Measurements from ENCODE around the gene TSNAXIP1. TPM values are rescaled to one million over a fixed set of nuclear protein-coding genes. Genes with fewer than 3 reads are reported as not detected.

The TSNAXIP1 gene
- total RNA-seq, 1 experiment from 2014 or later: 0.49 TPM

GRCh38 chr16:67837811-67838210 is 31.1 kb downstream of the TSNAXIP1 start:
- Histone ChIP-seq H3K4me3 (no peak overlapping the region), H3K36me3 (no peaks in the 10 kb centered on the region), H3K27ac (no peak overlapping the region), H3K4me1 (no peaks in the 10 kb centered on the region), H3K9me3 (replicated peaks) (no peaks in the 10 kb centered on the region), H3K27me3 (no peaks in the 10 kb centered on the region)
- no peak for DNase-seq

- no peaks in the 10 kb centered on the region for H3K36me3 ChIP-seq
- no peaks in the 10 kb centered on the region for H3K27me3 ChIP-seq
- DNase-seq: no peak
- peaks cover 5% of the 10 kb centered on the region; the same call in 1 of the 2 replicates for H3K4me1 ChIP-seq
- H3K27ac ChIP-seq: peak overlapping the region; percentile 88
- no peaks in the 10 kb centered on the region for H3K9me3 ChIP-seq (replicated peaks)
- peak overlapping the region; percentile 88 for H3K4me3 ChIP-seq
These were observed 34.6 kb downstream of the TSNAXIP1 start for GRCh38 chr16:67841198-67841815.

DNA sequence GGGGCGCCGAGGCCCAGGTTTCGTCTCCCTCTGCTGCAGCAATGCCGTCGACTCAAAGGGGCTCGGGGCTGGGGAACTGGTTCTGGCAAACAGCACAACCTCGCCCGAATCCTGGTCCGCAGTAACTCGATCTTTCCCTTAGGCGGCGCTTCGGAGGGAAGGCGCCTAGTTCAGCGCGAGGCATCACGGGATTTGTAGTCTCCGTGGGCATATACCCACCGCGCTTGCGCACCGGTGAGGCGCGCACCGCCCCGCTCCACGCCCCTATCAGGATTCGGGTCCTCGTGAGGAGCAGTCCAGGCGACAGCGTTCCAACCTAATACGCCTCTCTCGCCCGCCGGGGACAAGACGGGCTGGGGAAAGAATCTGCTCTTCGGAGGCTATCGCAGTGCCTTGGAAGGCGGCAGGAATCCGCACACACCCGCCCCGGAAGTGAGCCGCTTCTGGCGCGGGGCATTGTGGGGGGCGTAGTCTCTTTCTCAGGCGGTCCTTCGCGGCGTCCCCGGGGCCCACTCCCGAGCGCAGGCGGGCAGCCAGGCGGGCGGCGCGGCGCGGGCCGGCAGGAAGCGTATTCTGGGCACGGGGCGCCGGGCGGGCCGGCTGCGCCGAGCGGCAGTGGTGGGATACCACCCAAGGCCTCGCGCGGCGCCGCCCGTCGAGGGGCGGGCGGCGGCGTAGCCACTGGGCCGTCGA is 35.3 kb downstream of the TSNAXIP1 start, which contains the start of gene THAP11:
Gene THAP11 (plus strand): TSS at position 505 of the 693 bp plus-strand sequence. CDS start 235 bp downstream, outside the sequence.
- peaks cover 5% of the 10 kb centered on the region; the same call in 1 of the 2 replicates for H3K4me1 ChIP-seq
- no peaks in the 10 kb centered on the region for H3K36me3 ChIP-seq
- H3K27me3 ChIP-seq: no peaks in the 10 kb centered on the region
- peak within 1 kb of the TSS; percentile 88 for H3K27ac ChIP-seq
- no peaks in the 10 kb centered on the region for H3K9me3 ChIP-seq (replicated peaks)
- peak within 1 kb of the TSS; percentile 88 for H3K4me3 ChIP-seq
- DNase-seq: peak; percentile 90 to 95

DNA sequence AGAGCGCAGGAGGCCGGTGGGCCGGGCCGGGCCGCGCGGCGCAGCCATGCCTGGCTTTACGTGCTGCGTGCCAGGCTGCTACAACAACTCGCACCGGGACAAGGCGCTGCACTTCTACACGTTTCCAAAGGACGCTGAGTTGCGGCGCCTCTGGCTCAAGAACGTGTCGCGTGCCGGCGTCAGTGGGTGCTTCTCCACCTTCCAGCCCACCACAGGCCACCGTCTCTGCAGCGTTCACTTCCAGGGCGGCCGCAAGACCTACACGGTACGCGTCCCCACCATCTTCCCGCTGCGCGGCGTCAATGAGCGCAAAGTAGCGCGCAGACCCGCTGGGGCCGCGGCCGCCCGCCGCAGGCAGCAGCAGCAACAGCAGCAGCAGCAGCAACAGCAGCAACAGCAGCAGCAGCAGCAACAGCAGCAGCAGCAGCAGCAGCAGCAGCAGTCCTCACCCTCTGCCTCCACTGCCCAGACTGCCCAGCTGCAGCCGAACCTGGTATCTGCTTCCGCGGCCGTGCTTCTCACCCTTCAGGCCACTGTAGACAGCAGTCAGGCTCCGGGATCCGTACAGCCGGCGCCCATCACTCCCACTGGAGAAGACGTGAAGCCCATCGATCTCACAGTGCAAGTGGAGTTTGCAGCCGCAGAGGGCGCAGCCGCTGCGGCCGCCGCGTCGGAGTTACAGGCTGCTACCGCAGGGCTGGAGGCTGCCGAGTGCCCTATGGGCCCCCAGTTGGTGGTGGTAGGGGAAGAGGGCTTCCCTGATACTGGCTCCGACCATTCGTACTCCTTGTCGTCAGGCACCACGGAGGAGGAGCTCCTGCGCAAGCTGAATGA is 36.0 kb downstream of the TSNAXIP1 start:
- no peaks in the 10 kb centered on the region for H3K9me3 ChIP-seq (replicated peaks)
- DNase-seq: peak; percentile 40 to 46
- peak overlapping the region; percentile 88 for H3K4me3 ChIP-seq
- peaks cover 5% of the 10 kb centered on the region; the same call in 1 of the 2 replicates for H3K4me1 ChIP-seq
- no peaks in the 10 kb centered on the region for H3K27me3 ChIP-seq
- H3K36me3 ChIP-seq: no peaks in the 10 kb centered on the region
- no peak overlapping the region; the same call in 1 of the 2 replicates for H3K27ac ChIP-seq

- Histone ChIP-seq H3K9me3 (replicated peaks) (no peaks in the 10 kb centered on the region), H3K27ac (no peak overlapping the region), H3K4me3 (peak overlapping the region; percentile 88), H3K27me3 (no peaks in the 10 kb centered on the region), H3K4me1 (peaks cover 5% of the 10 kb centered on the region; the same call in 1 of the 2 replicates), H3K36me3 (no peaks in the 10 kb centered on the region)
- no peak for DNase-seq
These were observed 36.7 kb downstream of the TSNAXIP1 start for GRCh38 chr16:67843343-67843765.

DNA sequence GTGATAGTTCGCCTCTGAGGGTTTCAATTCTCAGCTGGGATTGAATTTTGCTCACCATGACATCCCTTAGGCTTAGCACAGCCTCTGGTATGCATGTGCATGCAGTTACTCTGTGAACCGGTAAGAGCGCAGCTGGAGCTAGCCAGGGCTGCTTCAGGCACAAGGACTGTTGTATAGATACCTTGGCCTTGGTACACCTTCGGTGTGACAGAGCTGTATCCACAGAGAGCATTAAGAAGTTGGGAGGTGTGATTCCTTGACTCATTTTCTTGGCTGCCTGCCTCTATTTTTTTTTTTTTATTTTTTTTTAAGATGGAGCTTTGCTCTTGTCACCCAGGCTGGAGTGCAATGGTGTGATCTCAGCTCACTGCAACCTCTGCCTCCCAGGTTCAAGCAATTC is 37.8 kb downstream of the TSNAXIP1 start:
- Histone ChIP-seq H3K27me3 (no peaks in the 10 kb centered on the region), H3K9me3 (replicated peaks) (no peaks in the 10 kb centered on the region), H3K4me1 (peaks cover 5% of the 10 kb centered on the region; the same call in 1 of the 2 replicates), H3K27ac (no peak overlapping the region), H3K36me3 (no peaks in the 10 kb centered on the region), H3K4me3 (no peak overlapping the region)
- no peak for DNase-seq

DNA sequence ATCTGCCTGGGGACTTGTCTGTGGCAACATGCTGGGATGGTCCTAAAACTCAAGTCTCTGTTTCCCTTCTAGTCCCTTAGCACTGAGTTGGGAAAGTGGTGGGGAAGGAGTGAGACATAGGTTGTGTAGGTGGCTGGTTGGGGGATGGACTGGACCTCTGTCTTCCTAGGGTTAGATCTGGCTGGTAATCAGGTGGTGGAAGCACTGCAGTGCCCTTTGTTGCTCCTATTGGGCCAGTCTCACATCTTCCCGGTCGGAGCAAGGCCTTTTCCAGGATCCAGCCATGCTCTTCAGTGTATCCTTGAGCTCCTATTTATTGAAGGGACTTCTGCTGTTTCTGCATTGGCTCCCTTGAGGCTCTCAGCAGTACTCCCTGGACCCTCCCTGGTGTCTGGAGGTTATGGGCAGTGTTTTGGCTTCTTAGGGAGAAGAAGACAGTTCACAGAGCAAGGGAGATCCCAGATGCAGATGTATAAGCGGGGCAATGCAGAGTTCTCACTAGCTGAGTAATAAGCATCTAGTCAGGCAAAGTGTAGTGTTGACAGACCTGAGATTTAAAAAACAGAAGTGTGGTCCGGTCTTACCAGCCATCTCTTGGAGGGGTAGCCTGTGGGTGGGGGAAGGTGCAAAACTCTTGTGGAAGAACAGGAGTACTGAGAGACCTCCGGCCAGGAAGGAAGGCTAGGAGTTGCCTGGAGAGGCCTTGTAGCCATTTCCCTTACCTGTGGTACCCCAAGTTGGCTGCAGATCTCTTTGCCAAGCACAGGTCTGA is 38.8 kb downstream of the TSNAXIP1 start:
- Histone ChIP-seq H3K27ac (peak overlapping the region; percentile 75), H3K4me1 (peaks cover 5% of the 10 kb centered on the region; the same call in 1 of the 2 replicates), H3K36me3 (no peaks in the 10 kb centered on the region)

GRCh38 chr16:67846063-67846319 is 39.3 kb downstream of the TSNAXIP1 start:
- Histone ChIP-seq H3K27me3 (no peaks in the 10 kb centered on the region), H3K36me3 (no peaks in the 10 kb centered on the region), H3K27ac (peak overlapping the region; percentile 75), H3K4me3 (peak overlapping the region; percentile 100), H3K9me3 (replicated peaks) (no peaks in the 10 kb centered on the region), H3K4me1 (peaks cover 5% of the 10 kb centered on the region; the same call in 1 of the 2 replicates)
- no peak for DNase-seq

More for the DNA sequence above, 38.8 kb downstream of the TSNAXIP1 start:
- Histone ChIP-seq H3K4me3 (peak overlapping the region; percentile 100), H3K27me3 (no peaks in the 10 kb centered on the region), H3K9me3 (replicated peaks) (no peaks in the 10 kb centered on the region)
- no peak for DNase-seq

DNA sequence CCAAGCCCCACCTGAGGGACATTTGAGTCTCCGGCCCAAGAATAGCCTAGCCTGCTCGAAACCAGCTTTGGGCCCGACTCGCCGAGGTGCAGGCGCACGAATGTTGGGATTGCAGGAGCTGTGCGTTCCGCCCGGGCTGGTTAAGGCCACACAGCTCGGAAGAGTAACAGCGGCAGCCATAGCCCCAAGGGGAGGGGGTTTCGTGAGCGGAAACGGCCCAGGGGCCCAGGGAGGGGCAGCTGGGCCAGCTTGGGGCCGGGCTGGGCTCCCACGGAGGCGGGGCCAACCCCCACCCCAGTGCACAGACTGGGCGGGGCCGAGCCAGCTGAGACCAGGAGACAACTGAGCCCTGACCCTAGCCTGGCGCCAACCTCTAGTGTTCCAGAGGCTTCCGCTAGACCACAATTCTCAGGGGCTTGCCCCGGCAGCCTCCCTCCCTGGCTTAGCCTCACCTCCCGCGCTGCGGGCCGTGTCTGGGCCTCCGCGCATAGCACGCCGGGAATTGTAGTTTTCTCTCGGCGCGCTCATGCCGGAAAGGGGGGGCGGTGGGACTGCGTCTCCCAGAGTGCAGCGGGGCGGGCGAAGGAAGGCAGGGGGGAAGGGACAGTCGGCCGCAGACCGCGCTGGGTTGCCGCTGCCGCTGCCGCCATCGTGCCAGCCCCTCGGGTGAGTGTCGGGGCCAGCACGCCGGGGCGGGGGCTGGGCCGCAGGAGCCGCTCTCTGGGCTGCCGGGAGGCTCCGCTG is 39.8 kb downstream of the TSNAXIP1 start, which contains the start of gene NUTF2:
Gene NUTF2 (plus strand): TSS at position 614 of the 744 bp plus-strand sequence. CDS start 18,198 bp downstream, outside the sequence.
- Histone ChIP-seq H3K4me3 (peak within 1 kb of the TSS; percentile 100), H3K4me1 (peaks cover 5% of the 10 kb centered on the region; the same call in 1 of the 2 replicates), H3K27ac (peak within 1 kb of the TSS; percentile 75), H3K9me3 (replicated peaks) (no peaks in the 10 kb centered on the region), H3K27me3 (no peaks in the 10 kb centered on the region), H3K36me3 (no peaks in the 10 kb centered on the region)
- peak; percentile 96 to 97 for DNase-seq

DNA sequence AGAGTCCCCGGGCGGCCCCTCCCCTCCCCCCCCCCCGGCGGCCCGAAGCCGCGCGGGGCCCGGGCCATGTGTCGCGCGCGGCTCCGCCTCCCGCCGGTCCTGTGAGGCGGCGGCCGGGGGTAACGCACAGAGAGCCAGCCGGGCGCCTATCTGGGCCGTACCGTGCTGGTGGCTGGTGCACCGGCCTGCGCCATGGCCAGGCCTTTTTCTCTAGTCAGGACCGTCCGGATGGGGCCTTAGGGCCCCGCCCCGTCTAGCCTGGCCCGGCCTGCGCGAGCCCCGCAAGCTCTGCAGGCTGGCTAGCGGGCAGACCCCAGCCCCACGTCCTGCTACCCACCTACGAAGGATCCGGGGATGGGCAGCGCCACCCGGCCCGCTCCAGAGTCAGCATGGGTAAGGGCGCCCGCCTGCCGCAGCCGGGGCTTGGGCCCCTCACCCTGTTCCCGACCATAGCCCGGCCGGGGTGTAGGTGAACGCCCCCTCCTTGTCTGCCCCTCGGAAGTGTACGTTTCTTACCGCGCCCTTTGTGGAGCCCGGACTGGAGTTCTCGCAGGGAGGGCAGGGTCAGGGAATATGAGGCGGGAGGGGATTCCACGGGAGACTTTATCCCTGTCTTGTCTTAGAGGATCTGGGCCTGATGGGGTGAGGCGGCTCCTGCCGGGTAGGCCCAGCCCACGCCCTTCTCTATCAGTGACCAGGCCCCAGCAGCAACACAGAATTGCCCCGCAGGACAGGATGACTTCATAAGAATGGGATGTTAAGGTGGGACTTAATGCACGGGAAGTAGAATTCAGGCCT is 40.6 kb downstream of the TSNAXIP1 start, which contains the start of gene CENPT:
Gene CENPT (minus strand): TSS at position 630 of the 798 bp plus-strand sequence. CDS start 13,834 bp downstream, outside the sequence.
- H3K4me3 ChIP-seq: peak within 1 kb of the TSS; percentile 100
- DNase-seq: peak; percentile 18 to 31
- H3K9me3 ChIP-seq (replicated peaks): no peaks in the 10 kb centered on the region
- no peaks in the 10 kb centered on the region for H3K36me3 ChIP-seq
- no peaks in the 10 kb centered on the region for H3K27me3 ChIP-seq
- peaks cover 5% of the 10 kb centered on the region; the same call in 1 of the 2 replicates for H3K4me1 ChIP-seq
- H3K27ac ChIP-seq: peak within 1 kb of the TSS; percentile 75

GRCh38 chr16:67848118-67848517 is 41.4 kb downstream of the TSNAXIP1 start:
- Histone ChIP-seq H3K4me3 (peak overlapping the region; percentile 100), H3K27me3 (no peaks in the 10 kb centered on the region), H3K36me3 (no peaks in the 10 kb centered on the region), H3K9me3 (replicated peaks) (no peaks in the 10 kb centered on the region), H3K4me1 (peaks cover 5% of the 10 kb centered on the region; the same call in 1 of the 2 replicates), H3K27ac (no peak overlapping the region)
- DNase-seq: no peak

DNA sequence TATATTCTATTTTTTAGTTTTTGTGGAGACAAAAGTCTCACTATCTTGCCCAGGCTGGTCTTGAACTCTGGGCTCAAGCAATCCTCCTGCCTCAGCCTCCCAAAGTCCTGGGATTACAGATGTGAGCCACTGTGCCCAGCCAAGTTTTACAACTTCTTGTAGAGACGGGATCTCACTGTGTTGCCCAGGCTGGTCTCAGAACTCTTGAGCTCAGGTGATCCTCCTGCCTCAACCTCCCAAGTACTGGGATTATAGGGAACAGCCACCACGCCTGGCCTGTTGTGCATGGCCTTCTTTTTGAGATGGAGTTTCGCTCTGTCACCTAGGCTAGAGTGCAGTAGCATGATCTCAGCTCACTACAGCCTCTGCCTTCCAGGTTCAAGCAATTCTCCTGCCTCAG is 47.0 kb downstream of the TSNAXIP1 start:
- no peaks in the 10 kb centered on the region for H3K4me1 ChIP-seq
- H3K4me3 ChIP-seq: no peak overlapping the region
- H3K27ac ChIP-seq: no peak overlapping the region
- H3K27me3 ChIP-seq: no peaks in the 10 kb centered on the region
- H3K9me3 ChIP-seq (replicated peaks): no peaks in the 10 kb centered on the region
- H3K36me3 ChIP-seq: no peaks in the 10 kb centered on the region
- no peak for DNase-seq

GRCh38 chr16:67855789-67856188 is 49.1 kb downstream of the TSNAXIP1 start:
- H3K9me3 ChIP-seq (replicated peaks): no peaks in the 10 kb centered on the region
- H3K27me3 ChIP-seq: no peaks in the 10 kb centered on the region
- no peak overlapping the region for H3K27ac ChIP-seq
- H3K4me3 ChIP-seq: no peak overlapping the region
- H3K36me3 ChIP-seq: peaks cover 3% of the 10 kb centered on the region
- DNase-seq: no peak
- no peaks in the 10 kb centered on the region for H3K4me1 ChIP-seq
